Embryonic facial prominence (tissue), 1 donor: ENCODE data around the gene GLYATL3.

ENCODE experiments used
- DNase-seq: peaks from one replicate; pipeline ENCODE4 v3.0.0-alpha.2; 2016; ENCODE audit errors: extremely low spot score

Gene GLYATL3

GRCh38 chr6:49548613-49549304 is 49.0 kb downstream of the GLYATL3 start:
- no peak for DNase-seq

- no peak for DNase-seq
These were observed 50.2 kb downstream of the GLYATL3 start for GRCh38 chr6:49549691-49550491.

- DNase-seq: no peak
These were observed 50.9 kb downstream of the GLYATL3 start, which contains the start of gene C6orf141 for GRCh38 chr6:49550492-49551077. Gene C6orf141, plus strand, starts transcription at chr6:49550668. Its CDS starts 125 bp downstream, at chr6:49550793.

GRCh38 chr6:49551078-49551865 is 51.5 kb downstream of the GLYATL3 start:
- no peak for DNase-seq

- no peak for DNase-seq
These were observed 52.1 kb downstream of the GLYATL3 start for GRCh38 chr6:49551866-49552129.

GRCh38 chr6:49552596-49552995 is 52.9 kb downstream of the GLYATL3 start:
- no peak for DNase-seq

- no peak for DNase-seq
These were observed 53.7 kb downstream of the GLYATL3 start for GRCh38 chr6:49553384-49553783.

GRCh38 chr6:49555951-49556350 is 56.2 kb downstream of the GLYATL3 start:
- no peak for DNase-seq

- no peak for DNase-seq
These were observed 56.7 kb downstream of the GLYATL3 start for GRCh38 chr6:49556429-49556837.

- DNase-seq: no peak
These were observed 57.5 kb downstream of the GLYATL3 start for GRCh38 chr6:49557177-49557576.

- no peak for DNase-seq
These were observed 58.5 kb downstream of the GLYATL3 start for GRCh38 chr6:49558238-49558637.

GRCh38 chr6:49563006-49563886 is 63.5 kb downstream of the GLYATL3 start:
- DNase-seq: no peak

- no peak for DNase-seq
These were observed 64.8 kb downstream of the GLYATL3 start for GRCh38 chr6:49564552-49564951.

- no peak for DNase-seq
These were observed 65.5 kb downstream of the GLYATL3 start for GRCh38 chr6:49565261-49565660.

- DNase-seq: no peak
These were observed 66.1 kb downstream of the GLYATL3 start for GRCh38 chr6:49565855-49566254.

- no peak for DNase-seq
These were observed 70.9 kb downstream of the GLYATL3 start for GRCh38 chr6:49570474-49571079.

- no peak for DNase-seq
These were observed 76.9 kb downstream of the GLYATL3 start for GRCh38 chr6:49576618-49577017.
